Anterior cingulate cortex (tissue), 58 donors: Measurements from ENCODE around the gene PRAC1.

Experiments
- DNase-seq, 58 donors: peaks; one replicate each; lab custom pipeline; 2025; lab: John Stamatoyannopoulos, UW

The PRAC1 gene

DNA sequence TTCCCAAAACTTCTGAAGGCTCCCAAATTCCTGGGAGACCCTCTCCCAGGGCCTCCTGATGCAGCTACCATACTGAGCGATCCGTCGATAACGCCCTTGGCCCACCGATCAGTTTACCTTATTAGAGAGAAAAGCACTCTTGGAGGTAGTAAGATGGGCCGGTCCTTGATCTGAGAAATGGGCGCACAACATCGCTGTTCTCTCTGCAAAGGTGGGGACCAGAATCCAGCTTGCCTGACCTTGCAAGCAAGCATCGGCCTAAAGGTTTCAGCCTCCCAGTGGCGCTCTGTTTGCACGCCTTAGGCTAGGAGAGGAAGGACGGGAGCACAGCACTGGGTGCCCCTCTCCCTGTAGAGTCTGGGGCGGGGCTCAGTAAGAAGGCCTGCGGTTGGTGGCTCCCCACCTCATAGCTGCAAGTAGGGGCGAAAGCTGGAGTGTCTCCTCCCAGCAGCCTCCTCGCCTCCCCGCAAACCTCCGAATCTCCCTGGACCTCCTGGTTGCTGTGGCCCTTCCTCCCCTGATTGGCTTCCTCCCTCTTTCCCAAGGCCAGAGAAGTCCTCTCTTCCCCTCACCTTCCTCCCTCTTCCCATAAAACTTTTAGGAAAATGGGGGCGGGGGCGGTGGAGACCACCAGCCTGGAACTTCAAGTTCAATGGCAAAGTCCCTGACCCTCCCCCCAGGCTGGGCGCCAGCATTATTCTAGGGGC lies at the start of gene PRAC1:
TSS of gene PRAC1 (minus strand) at position 318 of the 707 bp plus-strand sequence. CDS start at position 192, 126 bp downstream.
- DNase-seq = no peak

- DNase-seq = no peak
Measured at GRCh38 chr17:48770954-48771353, 48.6 kb upstream of the PRAC1 start.

DNA sequence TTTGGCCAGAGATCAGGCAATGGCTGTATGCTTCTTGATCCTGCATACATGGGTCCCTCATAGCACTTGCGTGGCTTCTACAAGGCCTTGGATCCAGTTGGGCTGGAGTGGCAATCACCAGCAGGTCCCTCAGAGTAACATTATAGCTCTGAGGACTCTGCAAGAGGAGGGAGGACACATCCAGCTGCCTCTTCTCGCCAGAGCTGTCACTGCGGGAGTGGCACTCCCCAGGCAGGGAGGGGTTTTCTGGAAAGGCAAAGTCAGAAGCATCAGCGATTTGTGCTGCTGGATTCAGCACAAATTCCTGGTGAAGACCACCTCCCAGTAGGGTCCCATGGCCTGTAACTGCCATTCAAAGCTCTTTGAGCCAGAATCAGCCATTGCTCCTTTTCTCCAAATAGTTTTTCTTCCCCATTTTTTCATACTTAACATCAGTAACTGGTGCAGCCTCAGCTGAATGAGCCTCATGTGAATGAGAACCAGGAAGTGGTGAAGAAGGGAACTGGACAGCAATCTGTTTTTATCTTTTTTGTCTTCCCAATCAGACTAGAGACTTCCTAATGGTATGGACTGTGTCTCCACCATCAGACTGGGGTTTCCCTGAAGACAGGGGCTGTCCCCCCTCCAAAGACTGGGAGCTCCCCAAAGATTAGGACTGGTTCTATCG lies 46.8 kb upstream of the PRAC1 start:
- no peak for DNase-seq

GRCh38 chr17:48767263-48767774 lies 45.0 kb upstream of the PRAC1 start:
- DNase-seq = no peak

DNA sequence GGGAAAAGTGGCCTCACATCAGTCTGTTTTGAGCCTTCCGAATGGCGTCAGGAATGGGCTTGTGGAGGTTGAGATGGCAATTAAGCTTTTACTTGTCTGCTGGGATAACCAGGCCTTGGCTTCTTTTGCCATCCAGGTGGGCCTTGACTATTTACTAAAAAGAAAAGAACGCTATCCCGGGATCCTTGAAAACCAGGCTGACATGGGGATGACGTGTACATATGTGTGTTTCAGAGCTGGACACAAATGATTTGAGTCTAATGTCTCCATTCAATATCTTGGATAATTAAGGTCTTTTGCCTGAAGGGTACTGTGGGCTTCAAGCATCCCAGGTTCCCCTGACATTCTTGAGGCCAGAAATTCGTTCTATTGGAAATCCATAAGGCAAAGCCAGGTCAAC lies 38.8 kb upstream of the PRAC1 start:
- DNase-seq = no peak

DNA sequence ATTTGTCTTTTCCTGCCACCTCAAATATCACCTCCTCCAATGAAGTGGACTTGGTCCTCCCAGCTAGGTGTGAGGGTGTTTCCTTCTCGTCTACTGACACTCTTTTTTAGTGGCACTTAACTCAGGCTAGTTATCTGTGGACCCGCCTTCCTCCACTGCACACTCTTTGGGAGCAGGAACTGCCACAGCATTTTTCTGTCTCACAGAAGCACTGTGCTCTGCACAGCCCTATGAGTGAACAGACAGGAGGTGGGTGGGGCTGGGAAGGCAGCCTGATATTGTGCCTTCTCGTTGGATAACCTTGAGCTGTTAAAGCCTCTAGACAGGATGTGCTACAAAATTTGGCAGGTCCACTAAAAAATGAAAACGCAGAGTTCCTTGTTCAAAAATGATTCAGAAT lies 38.1 kb upstream of the PRAC1 start:
- peak in 3 of 58 donors; percentile 4 to 11 (median 10) for DNase-seq

- DNase-seq = no peak
Measured at GRCh38 chr17:48759288-48759687, 37.0 kb upstream of the PRAC1 start.

GRCh38 chr17:48757524-48757961 lies 35.2 kb upstream of the PRAC1 start:
- DNase-seq = no peak

- no peak for DNase-seq
Measured at GRCh38 chr17:48756830-48757251, 34.5 kb upstream of the PRAC1 start.

GRCh38 chr17:48755356-48755755 lies 33.0 kb upstream of the PRAC1 start:
- no peak for DNase-seq

DNA sequence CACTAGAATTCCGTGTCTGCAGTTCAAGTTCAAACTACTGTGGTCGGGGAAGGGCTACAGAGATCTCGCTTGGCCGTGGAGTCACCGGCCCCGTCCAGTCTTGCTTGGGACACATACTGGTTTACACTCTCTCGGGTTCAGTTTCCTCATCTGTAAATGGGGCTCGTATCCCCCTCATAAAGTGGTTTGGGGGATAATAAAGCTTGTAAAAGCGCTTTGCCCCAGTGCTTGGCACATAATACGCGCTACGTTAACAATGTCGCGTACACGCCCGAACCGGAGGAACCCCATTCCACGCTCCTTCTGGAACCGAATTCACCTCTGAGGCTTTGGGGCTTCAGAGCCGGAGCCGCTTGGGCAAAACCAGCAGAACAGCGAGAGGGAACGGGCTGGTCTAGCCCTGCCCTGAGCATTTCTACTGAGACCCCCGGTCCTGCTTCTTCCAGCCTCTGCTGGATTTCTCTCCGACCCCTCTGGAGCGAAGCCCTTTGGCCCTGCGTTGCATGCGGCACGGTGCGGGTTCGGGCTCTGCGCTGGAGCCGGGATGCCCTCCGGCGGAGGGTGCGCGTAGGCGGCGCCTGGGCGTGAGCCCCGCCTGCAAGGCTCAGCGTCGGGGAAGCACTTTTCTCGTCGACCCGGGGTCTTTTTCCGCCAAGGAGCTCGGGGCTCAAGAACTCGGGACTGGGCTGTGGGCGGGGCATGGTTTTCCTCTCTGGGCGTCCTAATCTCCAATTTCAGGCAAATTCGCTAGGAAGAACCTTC lies 32.4 kb upstream of the PRAC1 start:
- DNase-seq = no peak

DNA sequence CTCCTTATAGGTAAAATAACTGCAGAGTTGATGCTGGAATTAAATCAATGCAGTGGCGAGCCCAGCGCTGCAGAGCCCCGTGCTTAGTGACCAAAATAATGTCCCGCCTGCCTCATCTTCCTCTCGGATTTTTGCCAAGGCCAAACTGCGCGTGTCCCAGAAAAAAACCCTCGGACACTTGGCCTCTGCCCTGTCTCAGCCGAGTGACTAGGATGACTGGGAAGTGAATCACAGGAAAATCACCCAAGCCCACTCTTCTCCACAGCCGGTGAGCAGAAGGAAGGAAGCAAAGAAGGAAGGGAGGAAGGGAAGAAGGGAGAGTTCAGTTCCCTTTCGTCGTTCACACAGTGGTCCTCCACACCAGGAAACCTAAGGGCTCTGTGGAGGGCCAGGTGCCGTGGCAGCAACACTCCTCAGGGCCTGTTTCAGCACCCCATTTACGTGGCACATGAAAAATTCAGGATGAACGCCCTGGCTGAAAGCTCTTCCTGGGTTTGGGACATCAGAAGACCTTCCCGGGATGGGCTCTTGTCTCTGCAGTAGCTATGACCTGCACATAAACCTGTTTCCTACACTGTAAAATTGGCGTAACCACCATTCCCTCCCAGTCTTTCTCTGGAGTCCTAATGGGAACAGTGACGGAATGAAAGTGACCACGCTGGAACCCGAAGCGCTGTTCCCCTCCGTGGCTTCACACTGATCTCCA lies 31.6 kb upstream of the PRAC1 start:
- no peak for DNase-seq

GRCh38 chr17:48752399-48753288 lies 30.3 kb upstream of the PRAC1 start:
- DNase-seq = no peak

GRCh38 chr17:48751733-48752398 lies 29.5 kb upstream of the PRAC1 start:
- DNase-seq = no peak

GRCh38 chr17:48751172-48751571 lies 28.9 kb upstream of the PRAC1 start:
- DNase-seq = no peak

GRCh38 chr17:48749621-48750553 lies 27.6 kb upstream of the PRAC1 start:
- no peak for DNase-seq

- DNase-seq = no peak
Measured at GRCh38 chr17:48748718-48749566, 26.6 kb upstream of the PRAC1 start.
